Activated CD8-positive, alpha-beta T cell treated with anti-CD3 and anti-CD28 coated beads for 36 hours (primary cell): ENCODE measurements around the gene SETD2. TPM values are rescaled to one million over a fixed set of nuclear protein-coding genes. Genes with fewer than 3 reads are reported as not detected.

Source experiments
- ATAC-seq: fragments of 200-7000 bp; cut with Tn5 transposase; one replicate; pipeline ENCODE4 v1.10.0; 2021; ENCODE audit warnings: mild to moderate bottlenecking, moderate library complexity
- CTCF ChIA-PET: fragments of 350-600 bp; sonication (Branson Sonifier 250); formaldehyde crosslinking; loops from one replicate; lab custom pipeline; 2021; ENCODE audit warnings: antibody characterized with exemption; lab: Charles Lee
- POLR2A ChIA-PET: fragments of 350-600 bp; sonication (Branson Sonifier 250); formaldehyde crosslinking; loops from one replicate; lab custom pipeline; 2021; ENCODE audit warnings: antibody characterized with exemption; lab: Charles Lee
- DNase-seq: peaks from one replicate; pipeline ENCODE4 v3.0.0-alpha.2; 2020
- H3K27ac Mint-ChIP-seq: one replicate; pipeline ENCODE4 v1.8.0; 2021; ENCODE audit warnings: mild to moderate bottlenecking, mixed read lengths
- H3K27me3 Mint-ChIP-seq: one replicate; pipeline ENCODE4 v1.8.0; 2021; ENCODE audit warnings: mixed read lengths
- H3K36me3 Mint-ChIP-seq: one replicate; pipeline ENCODE4 v1.8.0; 2021; ENCODE audit warnings: low read depth, mixed read lengths
- H3K4me1 Mint-ChIP-seq: one replicate; pipeline ENCODE4 v1.8.0; 2021; ENCODE audit warnings: low read depth, mixed read lengths
- H3K4me3 Mint-ChIP-seq: one replicate; pipeline ENCODE4 v1.8.0; 2021; ENCODE audit warnings: mild to moderate bottlenecking, moderate library complexity, mixed read lengths
- H3K9me3 Mint-ChIP-seq: one replicate; pipeline ENCODE4 v1.8.0; 2021; ENCODE audit warnings: mixed read lengths
- CTCF ChIP-seq: fragments of 200-600 bp; IDR thresholded peaks from one replicate; pipeline ENCODE4 v1.8.0; 2022; ENCODE audit warnings: antibody characterized with exemption, mild to moderate bottlenecking
- intact Hi-C: fragments of 100-400 bp; cut with micrococcal nuclease; formaldehyde crosslinking; loops from one replicate; pipeline ENCODE4 v1.10.0; 2022
- total RNA-seq, 2 experiments: library from RNA; stranded (reverse); gene quantifications; one replicate each; pipeline ENCODE4 v1.2.3, GENCODE V29; 2021

Gene SETD2
- total RNA-seq, 2 experiments from 2014 or later: 34.7 to 36.1 TPM

GRCh38 chr3:47134311-47134710, 29.6 kb downstream of the SETD2 start:
- peaks cover 5% of the 10 kb centered on the region for H3K9me3 Mint-ChIP-seq
- peaks cover 52% of the 10 kb centered on the region for H3K4me1 Mint-ChIP-seq
- no peak overlapping the region for H3K27ac Mint-ChIP-seq
- ChIA-PET CTCF (no interaction called here), POLR2A (interaction anchor here (1.0 kb wide), 1 partner anchor 30 kb away, joined by 3 read pairs; the partner anchor contains the start of gene SETD2)
- intact Hi-C loops: no loop called here
- no peak for DNase-seq
- ATAC-seq: no peak
- TF ChIP-seq CTCF: no peak
- peaks cover 14% of the 10 kb centered on the region for H3K36me3 Mint-ChIP-seq
- H3K4me3 Mint-ChIP-seq: no peak overlapping the region
- no peaks in the 10 kb centered on the region for H3K27me3 Mint-ChIP-seq

GRCh38 chr3:47133641-47134040, 30.3 kb downstream of the SETD2 start:
- peaks cover 7% of the 10 kb centered on the region for H3K36me3 Mint-ChIP-seq
- H3K4me3 Mint-ChIP-seq: no peak overlapping the region
- no peaks in the 10 kb centered on the region for H3K9me3 Mint-ChIP-seq
- peaks cover 51% of the 10 kb centered on the region for H3K4me1 Mint-ChIP-seq
- no peak for DNase-seq
- no peaks in the 10 kb centered on the region for H3K27me3 Mint-ChIP-seq
- no peak for ATAC-seq
- POLR2A ChIA-PET: interaction anchor here (1.0 kb wide), 1 partner anchor 31 kb away, joined by 3 read pairs; the partner anchor contains the start of gene SETD2
- TF ChIP-seq CTCF: no peak
- CTCF ChIA-PET: no interaction called here
- intact Hi-C loops: no loop called here
- H3K27ac Mint-ChIP-seq: peak overlapping the region; percentile 66

- no peaks in the 10 kb centered on the region for H3K9me3 Mint-ChIP-seq
- CTCF ChIA-PET: interaction anchor here (1.0 to 1.2 kb wide), 3 partner anchors 17 to 32 kb away, joined by 3 to 5 read pairs (median 3); no protein-coding TSS in a partner anchor
- ATAC-seq (no peak), DNase-seq (no peak)
- peaks cover 15% of the 10 kb centered on the region for H3K36me3 Mint-ChIP-seq
- TF ChIP-seq CTCF: no peak
- POLR2A ChIA-PET: interaction anchor here (1.7 kb wide), 1 partner anchor 19 kb away, joined by 3 read pairs; no protein-coding TSS in a partner anchor
- no peaks in the 10 kb centered on the region for H3K27me3 Mint-ChIP-seq
- H3K4me1 Mint-ChIP-seq: peaks cover 49% of the 10 kb centered on the region
- H3K27ac Mint-ChIP-seq: peak overlapping the region; percentile 57
- intact Hi-C loops: no loop called here
- H3K4me3 Mint-ChIP-seq: no peak overlapping the region
These were observed 33.4 kb downstream of the SETD2 start for GRCh38 chr3:47130557-47130956.

- no peak overlapping the region for H3K4me3 Mint-ChIP-seq
- peaks cover 36% of the 10 kb centered on the region for H3K4me1 Mint-ChIP-seq
- no peaks in the 10 kb centered on the region for H3K27me3 Mint-ChIP-seq
- no peak for TF ChIP-seq CTCF
- H3K27ac Mint-ChIP-seq: peak overlapping the region; percentile 37
- ChIA-PET POLR2A (no interaction called here), CTCF (interaction anchor here (1.1 kb wide), 1 partner anchor 11 kb away, joined by 3 read pairs; no protein-coding TSS in a partner anchor)
- ATAC-seq (peak; percentile 60), DNase-seq (no peak)
- peaks cover 34% of the 10 kb centered on the region for H3K36me3 Mint-ChIP-seq
- intact Hi-C loops: no loop called here
- H3K9me3 Mint-ChIP-seq: no peaks in the 10 kb centered on the region
These were observed 35.8 kb downstream of the SETD2 start for GRCh38 chr3:47128137-47128536.

- CTCF ChIA-PET: interaction anchor here (1.2 kb wide), 1 partner anchor 257 kb away, joined by 3 read pairs; no protein-coding TSS in a partner anchor
- Mint-ChIP-seq H3K9me3 (peaks cover 4% of the 10 kb centered on the region), H3K27me3 (no peaks in the 10 kb centered on the region), H3K36me3 (peaks cover 57% of the 10 kb centered on the region), H3K4me1 (peaks cover 42% of the 10 kb centered on the region), H3K4me3 (no peak overlapping the region), H3K27ac (no peak overlapping the region)
- intact Hi-C loops: no loop called here
- no peak for ATAC-seq
- POLR2A ChIA-PET: no interaction called here
- TF ChIP-seq CTCF: no peak
- no peak for DNase-seq
These were observed 40.1 kb downstream of the SETD2 start for GRCh38 chr3:47123857-47124256.
